ENCODE results near the gene TWSG1.

Gene TWSG1

GRCh38 chr18:9359796-9360195, 25.2 kb downstream of the TWSG1 start:
- Histone ChIP-seq H3K9ac (ENCODE audit: low read length) (no peak overlapping the region), H3K4me2 (ENCODE audit: low read length, poor library complexity, severe bottlenecking) (no peak overlapping the region), H3K23ac (ENCODE audit: low read length in 2 of 2) (no peak overlapping the region), H2AK5ac (ENCODE audit: low read length, severe bottlenecking) (no peak overlapping the region), H2BK120ac (ENCODE audit: low read depth, low read length) (no peak overlapping the region), H4K8ac (ENCODE audit: low read length) (no peak overlapping the region), H3K4ac (ENCODE audit: low read depth in 1 of 2, low read length in 2 of 2) (no peak overlapping the region), H3K18ac (ENCODE audit: low read depth in 1 of 2, low read length in 2 of 2) (no peak overlapping the region), H3K27me3 (ENCODE audit: control insufficient read depth in 1 of 2, insufficient read depth in 1 of 2, low read length in 2 of 2) (no peaks in the 10 kb centered on the region), H3K27ac (ENCODE audit: low read length, poor library complexity, severe bottlenecking) (no peak overlapping the region), H2BK12ac (ENCODE audit: low read length in 2 of 2) (no peak overlapping the region), H3K14ac (ENCODE audit: low read length in 2 of 2) (no peak overlapping the region), H2AFZ (ENCODE audit: low read depth, low read length) (no peak overlapping the region), H3K79me1 (replicated peaks; ENCODE audit: low read length, poor library complexity, severe bottlenecking) (peaks cover 24% of the 10 kb centered on the region), H4K91ac (ENCODE audit: low read length) (no peak overlapping the region), H2BK15ac (ENCODE audit: low read depth, poor library complexity, severe bottlenecking) (no peak overlapping the region), H3K4me3 (ENCODE audit: insufficient read depth in 1 of 2, low read depth in 1 of 2, low read length in 2 of 2) (no peak overlapping the region), H3K4me1 (ENCODE audit: control insufficient read depth, insufficient read depth, low read depth, low read length) (peaks cover 6% of the 10 kb centered on the region), H2BK5ac (ENCODE audit: low read depth, low read length, poor library complexity, severe bottlenecking) (no peak overlapping the region), H3K9me3 (ENCODE audit: control insufficient read depth, low read length) (no peaks in the 10 kb centered on the region), H3K36me3 (ENCODE audit: control insufficient read depth in 1 of 2, insufficient read depth in 2 of 2, low read depth in 1 of 2, low read length in 2 of 2) (peaks cover 6 to 39% of the 10 kb centered on the region in 2 experiments)
- 75% methylated on average over 4 of the region's 4 CpGs for WGBS
- no peak for DNase-seq

DNA sequence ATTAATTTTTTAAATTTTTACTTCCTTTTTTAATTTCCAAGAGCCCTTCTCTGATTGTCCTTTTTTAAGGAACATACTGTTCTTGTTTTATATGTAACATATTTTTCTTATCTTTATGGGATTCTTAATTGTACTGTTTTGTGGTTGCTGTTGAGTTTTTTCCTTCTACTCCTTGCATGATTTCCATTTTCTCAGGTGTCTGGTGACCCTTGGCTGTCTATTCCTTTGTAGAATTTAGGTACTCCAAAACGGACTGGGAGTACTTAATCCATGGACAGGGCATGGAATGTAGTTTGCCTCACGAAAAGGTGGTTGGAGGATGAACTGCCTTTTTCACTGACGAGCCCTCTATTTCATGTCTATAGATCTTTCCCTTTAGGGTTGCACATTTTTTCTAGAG, 26.6 kb downstream of the TWSG1 start:
- WGBS: 94% methylated on average over 3 of the region's 3 CpGs
- H2BK12ac ChIP-seq (ENCODE audit: low read length in 2 of 2): no peak overlapping the region
- no peak overlapping the region for H3K4ac ChIP-seq (ENCODE audit: low read depth in 1 of 2, low read length in 2 of 2)
- no peak for DNase-seq
- H2AK5ac ChIP-seq (ENCODE audit: low read length, severe bottlenecking): no peak overlapping the region
- H4K8ac ChIP-seq (ENCODE audit: low read length): no peak overlapping the region
- no peaks in the 10 kb centered on the region for H3K9me3 ChIP-seq (ENCODE audit: control insufficient read depth, low read length)
- H3K79me1 ChIP-seq (replicated peaks; ENCODE audit: low read length, poor library complexity, severe bottlenecking): peaks cover 24% of the 10 kb centered on the region
- peaks cover 6 to 39% of the 10 kb centered on the region in 2 experiments for H3K36me3 ChIP-seq (ENCODE audit: control insufficient read depth in 1 of 2, insufficient read depth in 2 of 2, low read depth in 1 of 2, low read length in 2 of 2)
- no peaks in the 10 kb centered on the region for H3K27me3 ChIP-seq (ENCODE audit: control insufficient read depth in 1 of 2, insufficient read depth in 1 of 2, low read length in 2 of 2)
- no peak overlapping the region for H3K18ac ChIP-seq (ENCODE audit: low read depth in 1 of 2, low read length in 2 of 2)
- H2BK120ac ChIP-seq (ENCODE audit: low read depth, low read length): no peak overlapping the region
- no peak overlapping the region for H3K9ac ChIP-seq (ENCODE audit: low read length)
- H2BK15ac ChIP-seq (ENCODE audit: low read depth, poor library complexity, severe bottlenecking): no peak overlapping the region
- H2AFZ ChIP-seq (ENCODE audit: low read depth, low read length): no peak overlapping the region
- no peak overlapping the region for H3K4me2 ChIP-seq (ENCODE audit: low read length, poor library complexity, severe bottlenecking)
- H3K14ac ChIP-seq (ENCODE audit: low read length in 2 of 2): no peak overlapping the region
- no peak overlapping the region for H3K27ac ChIP-seq (ENCODE audit: low read length, poor library complexity, severe bottlenecking)
- H3K23ac ChIP-seq (ENCODE audit: low read length in 2 of 2): no peak overlapping the region
- H2BK5ac ChIP-seq (ENCODE audit: low read depth, low read length, poor library complexity, severe bottlenecking): no peak overlapping the region
- no peak overlapping the region for H4K91ac ChIP-seq (ENCODE audit: low read length)
- peaks cover 8% of the 10 kb centered on the region for H3K4me1 ChIP-seq (ENCODE audit: control insufficient read depth, insufficient read depth, low read depth, low read length)
- H3K4me3 ChIP-seq (ENCODE audit: insufficient read depth in 1 of 2, low read depth in 1 of 2, low read length in 2 of 2): no peak overlapping the region

- Histone ChIP-seq H2BK15ac (ENCODE audit: low read depth, poor library complexity, severe bottlenecking) (no peak overlapping the region), H3K9ac (ENCODE audit: low read length) (no peak overlapping the region), H2BK120ac (ENCODE audit: low read depth, low read length) (no peak overlapping the region), H3K27me3 (ENCODE audit: control insufficient read depth in 1 of 2, insufficient read depth in 1 of 2, low read length in 2 of 2) (no peaks in the 10 kb centered on the region), H2BK5ac (ENCODE audit: low read depth, low read length, poor library complexity, severe bottlenecking) (no peak overlapping the region), H2BK12ac (ENCODE audit: low read length in 2 of 2) (no peak overlapping the region), H2AK5ac (ENCODE audit: low read length, severe bottlenecking) (no peak overlapping the region), H3K4ac (ENCODE audit: low read depth in 1 of 2, low read length in 2 of 2) (no peak overlapping the region), H3K18ac (ENCODE audit: low read depth in 1 of 2, low read length in 2 of 2) (no peak overlapping the region), H3K4me1 (ENCODE audit: control insufficient read depth, insufficient read depth, low read depth, low read length) (peaks cover 8% of the 10 kb centered on the region), H3K23ac (ENCODE audit: low read length in 2 of 2) (no peak overlapping the region), H3K27ac (ENCODE audit: low read length, poor library complexity, severe bottlenecking) (no peak overlapping the region), H3K79me1 (replicated peaks; ENCODE audit: low read length, poor library complexity, severe bottlenecking) (peaks cover 32% of the 10 kb centered on the region), H3K4me3 (ENCODE audit: insufficient read depth in 1 of 2, low read depth in 1 of 2, low read length in 2 of 2) (no peak overlapping the region), H3K36me3 (ENCODE audit: control insufficient read depth in 1 of 2, insufficient read depth in 2 of 2, low read depth in 1 of 2, low read length in 2 of 2) (peaks cover 10 to 48% of the 10 kb centered on the region in 2 experiments), H3K4me2 (ENCODE audit: low read length, poor library complexity, severe bottlenecking) (no peak overlapping the region), H3K14ac (ENCODE audit: low read length in 2 of 2) (no peak overlapping the region), H3K9me3 (ENCODE audit: control insufficient read depth, low read length) (no peaks in the 10 kb centered on the region), H4K8ac (ENCODE audit: low read length) (no peak overlapping the region), H2AFZ (ENCODE audit: low read depth, low read length) (no peak overlapping the region), H4K91ac (ENCODE audit: low read length) (no peak overlapping the region)
- 80% methylated on average over 1 of the region's 1 CpG for WGBS
- no peak for DNase-seq
Measured at GRCh38 chr18:9362869-9363268, 28.3 kb downstream of the TWSG1 start.

DNA sequence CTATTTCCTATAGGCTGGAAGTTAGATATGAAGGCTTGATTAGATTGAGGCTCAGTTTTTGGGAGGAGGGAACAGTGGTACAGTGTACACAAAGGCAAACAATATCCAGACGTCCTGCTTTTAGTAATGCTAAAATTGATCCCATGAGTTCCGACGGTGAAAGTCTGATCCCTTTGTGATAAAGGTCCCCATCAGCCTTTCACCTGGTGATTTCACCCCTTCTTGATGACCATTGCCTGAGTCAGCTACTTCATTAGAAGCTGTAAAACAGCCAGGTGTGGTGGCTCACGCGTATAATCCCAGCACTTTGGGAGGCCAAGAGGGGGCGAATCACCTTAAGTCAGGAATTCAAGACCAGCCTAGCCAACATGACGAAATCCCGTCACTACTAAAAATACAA, 29.7 kb downstream of the TWSG1 start:
- DNase-seq: no peak
- WGBS: 91% methylated on average over 8 of the region's 8 CpGs
- Histone ChIP-seq H3K27me3 (ENCODE audit: control insufficient read depth in 1 of 2, insufficient read depth in 1 of 2, low read length in 2 of 2) (no peaks in the 10 kb centered on the region), H3K4me2 (ENCODE audit: low read length, poor library complexity, severe bottlenecking) (no peak overlapping the region), H3K18ac (ENCODE audit: low read depth in 1 of 2, low read length in 2 of 2) (no peak overlapping the region), H4K8ac (ENCODE audit: low read length) (no peak overlapping the region), H3K36me3 (ENCODE audit: control insufficient read depth in 1 of 2, insufficient read depth in 2 of 2, low read depth in 1 of 2, low read length in 2 of 2) (peaks cover 14 to 50% of the 10 kb centered on the region in 2 experiments), H3K9ac (ENCODE audit: low read length) (no peak overlapping the region), H3K4ac (ENCODE audit: low read depth in 1 of 2, low read length in 2 of 2) (no peak overlapping the region), H3K27ac (ENCODE audit: low read length, poor library complexity, severe bottlenecking) (no peak overlapping the region), H2AFZ (ENCODE audit: low read depth, low read length) (no peak overlapping the region), H2BK120ac (ENCODE audit: low read depth, low read length) (no peak overlapping the region), H3K14ac (ENCODE audit: low read length in 2 of 2) (no peak overlapping the region), H3K79me1 (replicated peaks; ENCODE audit: low read length, poor library complexity, severe bottlenecking) (peaks cover 26% of the 10 kb centered on the region), H3K9me3 (ENCODE audit: control insufficient read depth, low read length) (no peaks in the 10 kb centered on the region), H2BK12ac (ENCODE audit: low read length in 2 of 2) (no peak overlapping the region), H3K4me3 (ENCODE audit: insufficient read depth in 1 of 2, low read depth in 1 of 2, low read length in 2 of 2) (no peak overlapping the region), H4K91ac (ENCODE audit: low read length) (no peak overlapping the region), H3K4me1 (ENCODE audit: control insufficient read depth, insufficient read depth, low read depth, low read length) (peaks cover 8% of the 10 kb centered on the region), H2BK15ac (ENCODE audit: low read depth, poor library complexity, severe bottlenecking) (no peak overlapping the region), H2AK5ac (ENCODE audit: low read length, severe bottlenecking) (no peak overlapping the region), H3K23ac (ENCODE audit: low read length in 2 of 2) (no peak overlapping the region), H2BK5ac (ENCODE audit: low read depth, low read length, poor library complexity, severe bottlenecking) (no peak overlapping the region)
